Measurements from ENCODE around the gene CPB1.

Gene CPB1

DNA sequence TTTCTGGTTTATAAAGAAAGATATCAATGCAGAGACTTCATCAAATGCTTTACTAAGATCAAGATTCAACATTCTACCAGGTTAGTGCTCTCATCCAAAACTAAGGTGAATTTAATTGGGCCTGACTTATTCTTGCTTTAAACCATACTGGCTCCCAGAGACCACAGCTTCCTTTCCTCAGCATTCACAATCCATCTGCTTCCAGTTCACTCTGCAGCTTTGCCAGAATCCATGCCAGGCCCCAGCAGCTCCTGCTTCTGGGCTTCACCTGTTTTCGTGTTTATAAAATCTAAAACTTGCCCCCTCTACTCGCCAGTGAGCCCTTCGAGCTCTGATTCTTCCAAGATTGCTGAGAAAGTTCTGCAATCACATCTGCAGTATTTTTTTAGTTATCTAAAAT lies 2.3 kb downstream of the CPB1 start:
- no peak for TF ChIP-seq SIN3A (IDR thresholded peaks at IDR 0.05; ENCODE audit: borderline replicate concordance, insufficient read depth, low read length)
- TF ChIP-seq, protein P1, sequence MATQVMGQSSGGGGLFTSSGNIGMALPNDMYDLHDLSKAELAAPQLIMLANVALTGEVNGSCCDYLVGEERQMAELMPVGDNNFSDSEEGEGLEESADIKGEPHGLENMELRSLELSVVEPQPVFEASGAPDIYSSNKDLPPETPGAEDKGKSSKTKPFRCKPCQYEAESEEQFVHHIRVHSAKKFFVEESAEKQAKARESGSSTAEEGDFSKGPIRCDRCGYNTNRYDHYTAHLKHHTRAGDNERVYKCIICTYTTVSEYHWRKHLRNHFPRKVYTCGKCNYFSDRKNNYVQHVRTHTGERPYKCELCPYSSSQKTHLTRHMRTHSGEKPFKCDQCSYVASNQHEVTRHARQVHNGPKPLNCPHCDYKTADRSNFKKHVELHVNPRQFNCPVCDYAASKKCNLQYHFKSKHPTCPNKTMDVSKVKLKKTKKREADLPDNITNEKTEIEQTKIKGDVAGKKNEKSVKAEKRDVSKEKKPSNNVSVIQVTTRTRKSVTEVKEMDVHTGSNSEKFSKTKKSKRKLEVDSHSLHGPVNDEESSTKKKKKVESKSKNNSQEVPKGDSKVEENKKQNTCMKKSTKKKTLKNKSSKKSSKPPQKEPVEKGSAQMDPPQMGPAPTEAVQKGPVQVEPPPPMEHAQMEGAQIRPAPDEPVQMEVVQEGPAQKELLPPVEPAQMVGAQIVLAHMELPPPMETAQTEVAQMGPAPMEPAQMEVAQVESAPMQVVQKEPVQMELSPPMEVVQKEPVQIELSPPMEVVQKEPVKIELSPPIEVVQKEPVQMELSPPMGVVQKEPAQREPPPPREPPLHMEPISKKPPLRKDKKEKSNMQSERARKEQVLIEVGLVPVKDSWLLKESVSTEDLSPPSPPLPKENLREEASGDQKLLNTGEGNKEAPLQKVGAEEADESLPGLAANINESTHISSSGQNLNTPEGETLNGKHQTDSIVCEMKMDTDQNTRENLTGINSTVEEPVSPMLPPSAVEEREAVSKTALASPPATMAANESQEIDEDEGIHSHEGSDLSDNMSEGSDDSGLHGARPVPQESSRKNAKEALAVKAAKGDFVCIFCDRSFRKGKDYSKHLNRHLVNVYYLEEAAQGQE (IDR thresholded peaks at IDR 0.05; ENCODE audit: insufficient read depth in 1 of 2, low read depth in 2 of 2, low read length in 2 of 2): no peak
- TF ChIP-seq TAF1 (IDR thresholded peaks at IDR 0.05; ENCODE audit: borderline replicate concordance, insufficient read depth, low read length): no peak
- no peak for TF ChIP-seq POLR2AphosphoS5 (IDR thresholded peaks at IDR 0.05; ENCODE audit: low read depth, low read length)
- TF ChIP-seq FOXP2 (optimal IDR thresholded peaks at IDR 0.05; ENCODE audit: borderline replicate concordance, extremely low read depth, extremely low read length, insufficient read depth): no peak

DNA sequence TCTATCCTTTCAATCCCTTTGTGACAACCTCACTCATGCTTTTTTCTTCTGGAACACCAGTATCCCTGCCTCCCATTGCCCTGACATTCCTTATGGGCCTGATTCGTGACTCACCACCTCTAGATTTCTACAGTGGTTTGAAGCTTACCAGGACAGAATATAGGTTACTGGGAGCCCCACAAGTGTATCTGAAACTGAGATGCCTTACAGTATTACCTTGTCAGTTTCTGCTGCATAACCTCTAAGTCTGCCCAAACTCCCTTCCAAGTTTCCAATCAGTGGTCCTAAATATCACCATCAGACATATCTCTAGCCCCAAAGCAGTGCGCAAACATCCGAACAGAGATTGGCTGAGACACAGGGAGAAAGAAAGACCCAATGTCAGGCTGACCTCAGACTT lies 5.6 kb downstream of the CPB1 start:
- TF ChIP-seq, protein P1 (IDR thresholded peaks at IDR 0.05; ENCODE audit: insufficient read depth in 1 of 2, low read depth in 2 of 2, low read length in 2 of 2): no peak
- TF ChIP-seq POLR2AphosphoS5 (IDR thresholded peaks at IDR 0.05; ENCODE audit: low read depth, low read length): no peak
- TF ChIP-seq TAF1 (IDR thresholded peaks at IDR 0.05; ENCODE audit: borderline replicate concordance, insufficient read depth, low read length): no peak
- no peak for TF ChIP-seq SIN3A (IDR thresholded peaks at IDR 0.05; ENCODE audit: borderline replicate concordance, insufficient read depth, low read length)
- no peak for TF ChIP-seq FOXP2 (optimal IDR thresholded peaks at IDR 0.05; ENCODE audit: borderline replicate concordance, extremely low read depth, extremely low read length, insufficient read depth)

- TF ChIP-seq SIN3A (IDR thresholded peaks at IDR 0.05; ENCODE audit: borderline replicate concordance, insufficient read depth, low read length): no peak
- TF ChIP-seq TAF1 (IDR thresholded peaks at IDR 0.05; ENCODE audit: borderline replicate concordance, insufficient read depth, low read length): no peak
- TF ChIP-seq, protein P1 (IDR thresholded peaks at IDR 0.05; ENCODE audit: insufficient read depth in 1 of 2, low read depth in 2 of 2, low read length in 2 of 2): no peak
- TF ChIP-seq POLR2AphosphoS5 (IDR thresholded peaks at IDR 0.05; ENCODE audit: low read depth, low read length): no peak
- TF ChIP-seq FOXP2 (optimal IDR thresholded peaks at IDR 0.05; ENCODE audit: borderline replicate concordance, extremely low read depth, extremely low read length, insufficient read depth): no peak
Measured at GRCh38 chr3:148839805-148840204, 12.2 kb downstream of the CPB1 start.

GRCh38 chr3:148840451-148840850 lies 12.8 kb downstream of the CPB1 start:
- TF ChIP-seq FOXP2 (optimal IDR thresholded peaks at IDR 0.05; ENCODE audit: borderline replicate concordance, extremely low read depth, extremely low read length, insufficient read depth) (no peak), POLR2AphosphoS5 (IDR thresholded peaks at IDR 0.05; ENCODE audit: low read depth, low read length) (no peak)

DNA sequence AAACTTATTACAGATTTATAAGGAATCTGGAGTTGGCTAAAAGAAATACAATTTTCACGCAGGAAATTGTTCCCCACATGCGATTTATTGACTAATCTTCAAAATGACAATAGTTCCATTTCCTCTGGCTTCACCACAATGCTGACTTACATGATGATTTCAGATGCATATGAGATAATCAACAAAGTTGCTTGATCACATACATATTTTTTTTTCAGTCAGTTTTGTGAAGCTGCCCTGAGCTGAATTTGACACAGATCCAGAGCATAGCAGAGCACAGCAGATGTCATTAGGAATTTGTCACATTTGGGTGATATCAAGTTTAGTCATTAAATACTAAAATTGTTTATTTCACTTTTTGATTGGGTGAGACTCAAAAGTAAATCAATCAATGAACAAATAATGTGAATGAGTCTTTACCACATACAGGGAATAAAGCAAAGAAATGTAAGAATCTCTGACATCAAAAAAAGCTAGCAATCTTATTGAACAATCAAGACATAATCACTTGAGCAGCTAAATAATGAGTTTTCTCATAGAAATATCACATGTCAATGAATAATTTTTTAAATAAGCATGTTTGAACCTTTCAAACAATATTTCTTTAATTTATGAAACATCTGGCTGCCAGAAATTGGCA lies 18.3 kb downstream of the CPB1 start:
- no peak for TF ChIP-seq TAF1 (IDR thresholded peaks at IDR 0.05; ENCODE audit: borderline replicate concordance, insufficient read depth, low read length)
- no peak for TF ChIP-seq POLR2AphosphoS5 (IDR thresholded peaks at IDR 0.05; ENCODE audit: low read depth, low read length)
- TF ChIP-seq SIN3A (IDR thresholded peaks at IDR 0.05; ENCODE audit: borderline replicate concordance, insufficient read depth, low read length): no peak
- no peak for TF ChIP-seq FOXP2 (optimal IDR thresholded peaks at IDR 0.05; ENCODE audit: borderline replicate concordance, extremely low read depth, extremely low read length, insufficient read depth)
- TF ChIP-seq, protein P1 (IDR thresholded peaks at IDR 0.05; ENCODE audit: insufficient read depth in 1 of 2, low read depth in 2 of 2, low read length in 2 of 2): no peak

All from PFSK-1 (cell line).